GM23338 (cell line): ENCODE results near the gene TNS3. TPM values are rescaled to one million over a fixed set of nuclear protein-coding genes. Genes with fewer than 3 reads are reported as not detected.

Source experiments
- ATAC-seq: fragments of 200-7000 bp; cut with Tn5 transposase; 3 replicates; pipeline ENCODE4 v1.9.1; 2020
- DNase-seq: peaks from one replicate; pipeline ENCODE4 v3.0.0-alpha.2; 2015; ENCODE audit warnings: low spot score
- H2AFZ ChIP-seq: fragments of 200-600 bp; sonication (generic); 2 replicates; pipeline ENCODE4 v1.8.0; 2016; ENCODE audit warnings: antibody characterized with exemption, mild to moderate bottlenecking, moderate library complexity
- H3F3A ChIP-seq: fragments of 200-600 bp; sonication (generic); replicated peaks from 2 replicates; pipeline ENCODE4 v1.8.0; 2017; ENCODE audit warnings: antibody characterized with exemption, mixed run types, low read depth
- H3K27ac ChIP-seq: fragments of 200-600 bp; sonication (generic); 2 replicates; pipeline ENCODE4 v1.6.1; 2016; ENCODE audit warnings: low read depth
- H3K27me3 ChIP-seq: fragments of 200-600 bp; sonication (generic); 2 replicates; pipeline ENCODE4 v1.8.0; 2016; ENCODE audit warnings: mild to moderate bottlenecking, mixed run types, moderate library complexity; ENCODE audit not compliant: insufficient read depth
- H3K36me3 ChIP-seq: fragments of 200-600 bp; sonication (generic); 2 replicates; pipeline ENCODE4 v1.8.0; 2016; ENCODE audit warnings: mild to moderate bottlenecking; ENCODE audit not compliant: insufficient read depth
- H3K4me1 ChIP-seq: fragments of 200-600 bp; sonication (generic); 2 replicates; pipeline ENCODE4 v1.8.0; 2016; ENCODE audit warnings: mild to moderate bottlenecking, moderate library complexity; ENCODE audit not compliant: insufficient read depth
- H3K4me2 ChIP-seq: fragments of 200-600 bp; sonication (generic); 2 replicates; pipeline ENCODE4 v1.7.1; 2017; ENCODE audit warnings: mixed run types
- H3K4me3 ChIP-seq: fragments of 200-600 bp; sonication (generic); 2 replicates; pipeline ENCODE4 v1.6.1; 2016; ENCODE audit warnings: mixed run types
- H3K79me2 ChIP-seq: fragments of 200-600 bp; sonication (generic); replicated peaks from 2 replicates; pipeline ENCODE4 v1.8.0; 2017; ENCODE audit warnings: mild to moderate bottlenecking; ENCODE audit not compliant: insufficient read depth
- H3K9me2 ChIP-seq: fragments of 200-600 bp; sonication (generic); 2 replicates; pipeline ENCODE4 v1.8.0; 2017; ENCODE audit not compliant: insufficient read depth
- H4K20me1 ChIP-seq: fragments of 200-600 bp; sonication (generic); replicated peaks from 2 replicates; pipeline ENCODE4 v1.8.0; 2017; ENCODE audit warnings: mild to moderate bottlenecking; ENCODE audit not compliant: insufficient read depth
- H3K27ac Mint-ChIP-seq: 2 replicates; pipeline ENCODE4 v1.8.0; 2020; ENCODE audit warnings: inconsistent platforms, mild to moderate bottlenecking, moderate library complexity, mixed read lengths
- H3K27me3 Mint-ChIP-seq: 3 replicates; pipeline ENCODE4 v1.8.0; 2022; ENCODE audit warnings: low read depth, mild to moderate bottlenecking, moderate library complexity, mixed read lengths, inconsistent platforms; ENCODE audit not compliant: insufficient read depth, poor library complexity
- H3K36me3 Mint-ChIP-seq: 3 replicates; pipeline ENCODE4 v1.8.0; 2021; ENCODE audit warnings: low read depth, mild to moderate bottlenecking, inconsistent platforms, moderate library complexity, mixed read lengths
- H3K4me1 Mint-ChIP-seq: 3 replicates; pipeline ENCODE4 v1.8.0; 2020; ENCODE audit warnings: mild to moderate bottlenecking, inconsistent platforms, mixed read lengths
- H3K4me3 Mint-ChIP-seq: 3 replicates; pipeline ENCODE4 v1.8.0; 2021; ENCODE audit warnings: moderate library complexity, mild to moderate bottlenecking, inconsistent platforms, mixed read lengths
- H3K9me3 Mint-ChIP-seq: 3 replicates; pipeline ENCODE4 v1.8.0; 2020; ENCODE audit warnings: moderate library complexity, mild to moderate bottlenecking, inconsistent platforms, mixed read lengths
- JUNB ChIP-seq: IDR thresholded peaks from one replicate; pipeline ENCODE4 v1.6.1; 2016; ENCODE audit warnings: antibody characterized with exemption; ENCODE audit not compliant: unreplicated experiment
- NANOG ChIP-seq: IDR thresholded peaks from 2 replicates; pipeline ENCODE4 v1.6.1; 2016; ENCODE audit warnings: antibody characterized with exemption, borderline replicate concordance
- POLR2AphosphoS5 ChIP-seq: IDR thresholded peaks from 2 replicates; pipeline ENCODE4 v1.6.1; 2016; ENCODE audit warnings: antibody characterized with exemption, low read depth
- STAT1 ChIP-seq: IDR thresholded peaks from one replicate; pipeline ENCODE4 v1.6.1; 2016; ENCODE audit warnings: antibody characterized with exemption; ENCODE audit not compliant: unreplicated experiment
- polyA plus RNA-seq: library from polyadenylated mRNA; unstranded; fragments of >200 nt; fragmentation: Nextera tagmentation; extraction: Ambion mirVana; gene quantifications from 2 replicates; pipeline ENCODE4 v1.2.1, GENCODE V29; 2016
- total RNA-seq: library from RNA; depleted of rRNA; stranded (reverse); fragments of >200 nt; shearing (Covaris generic); gene quantifications from 2 replicates; pipeline ENCODE4 v1.2.3, GENCODE V29; 2014
- TF ChIP-seq, protein P1 (sequence below): IDR thresholded peaks from 2 replicates; pipeline ENCODE4 v1.6.1; 2016; ENCODE audit warnings: antibody characterized with exemption
- TF ChIP-seq, protein P2 (sequence below): fragments of 250-450 bp; sonication (Bioruptor Pico); IDR thresholded peaks from 2 replicates; pipeline ENCODE4 v1.5.0; 2020; ENCODE audit warnings: mild to moderate bottlenecking, moderate library complexity
- TF ChIP-seq, protein P3 (sequence below): IDR thresholded peaks from one replicate; pipeline ENCODE4 v1.6.1; 2018; ENCODE audit warnings: antibody characterized with exemption; ENCODE audit not compliant: unreplicated experiment

TNS3 gene
- total and polyA plus RNA-seq, 2 experiments from 2014 or later, result 6.2 to 28.7 TPM

DNA sequence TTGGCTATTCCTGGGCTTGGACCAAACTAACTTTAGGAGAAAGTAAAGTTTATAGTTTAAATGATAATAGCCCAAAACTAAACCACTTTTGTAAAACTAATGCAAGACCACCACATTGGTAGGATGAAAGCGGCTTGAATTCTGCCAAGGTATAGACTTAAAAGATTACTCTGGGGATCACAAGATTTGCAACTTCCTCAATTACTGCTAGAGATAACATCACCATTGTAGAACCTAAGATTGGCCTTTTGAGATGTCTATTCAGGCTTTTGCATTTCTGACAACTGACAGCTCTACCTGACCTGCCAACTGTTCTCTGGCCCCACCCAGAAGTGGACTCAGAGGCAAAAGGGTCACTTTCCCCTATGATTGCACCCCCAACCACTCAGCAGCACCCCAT, 162.4 kb downstream of the TNS3 start:
- Mint-ChIP-seq H3K27me3 (no peaks in the 10 kb centered on the region), H3K4me1 (peaks cover 10% of the 10 kb centered on the region), H3K36me3 (peaks cover 20% of the 10 kb centered on the region), H3K27ac (no peak overlapping the region), H3K9me3 (no peaks in the 10 kb centered on the region; the same call in 2 of the 3 replicates), H3K4me3 (no peak overlapping the region)
- no peak for DNase-seq
- H3K27me3 ChIP-seq, result no peaks in the 10 kb centered on the region
- no peak for ATAC-seq
- H3K4me1 ChIP-seq, result peaks cover 5% of the 10 kb centered on the region; the same call in 1 of the 2 replicates
- no peaks in the 10 kb centered on the region for H3K9me2 ChIP-seq
- H3K4me3 ChIP-seq, result no peak overlapping the region
- TF ChIP-seq STAT1, result no peak
- no peak for TF ChIP-seq POLR2AphosphoS5
- TF ChIP-seq, protein P1, sequence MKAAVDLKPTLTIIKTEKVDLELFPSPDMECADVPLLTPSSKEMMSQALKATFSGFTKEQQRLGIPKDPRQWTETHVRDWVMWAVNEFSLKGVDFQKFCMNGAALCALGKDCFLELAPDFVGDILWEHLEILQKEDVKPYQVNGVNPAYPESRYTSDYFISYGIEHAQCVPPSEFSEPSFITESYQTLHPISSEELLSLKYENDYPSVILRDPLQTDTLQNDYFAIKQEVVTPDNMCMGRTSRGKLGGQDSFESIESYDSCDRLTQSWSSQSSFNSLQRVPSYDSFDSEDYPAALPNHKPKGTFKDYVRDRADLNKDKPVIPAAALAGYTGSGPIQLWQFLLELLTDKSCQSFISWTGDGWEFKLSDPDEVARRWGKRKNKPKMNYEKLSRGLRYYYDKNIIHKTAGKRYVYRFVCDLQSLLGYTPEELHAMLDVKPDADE, result no peak
- TF ChIP-seq NANOG, result no peak
- no peak for TF ChIP-seq JUNB
- TF ChIP-seq, protein P2, sequence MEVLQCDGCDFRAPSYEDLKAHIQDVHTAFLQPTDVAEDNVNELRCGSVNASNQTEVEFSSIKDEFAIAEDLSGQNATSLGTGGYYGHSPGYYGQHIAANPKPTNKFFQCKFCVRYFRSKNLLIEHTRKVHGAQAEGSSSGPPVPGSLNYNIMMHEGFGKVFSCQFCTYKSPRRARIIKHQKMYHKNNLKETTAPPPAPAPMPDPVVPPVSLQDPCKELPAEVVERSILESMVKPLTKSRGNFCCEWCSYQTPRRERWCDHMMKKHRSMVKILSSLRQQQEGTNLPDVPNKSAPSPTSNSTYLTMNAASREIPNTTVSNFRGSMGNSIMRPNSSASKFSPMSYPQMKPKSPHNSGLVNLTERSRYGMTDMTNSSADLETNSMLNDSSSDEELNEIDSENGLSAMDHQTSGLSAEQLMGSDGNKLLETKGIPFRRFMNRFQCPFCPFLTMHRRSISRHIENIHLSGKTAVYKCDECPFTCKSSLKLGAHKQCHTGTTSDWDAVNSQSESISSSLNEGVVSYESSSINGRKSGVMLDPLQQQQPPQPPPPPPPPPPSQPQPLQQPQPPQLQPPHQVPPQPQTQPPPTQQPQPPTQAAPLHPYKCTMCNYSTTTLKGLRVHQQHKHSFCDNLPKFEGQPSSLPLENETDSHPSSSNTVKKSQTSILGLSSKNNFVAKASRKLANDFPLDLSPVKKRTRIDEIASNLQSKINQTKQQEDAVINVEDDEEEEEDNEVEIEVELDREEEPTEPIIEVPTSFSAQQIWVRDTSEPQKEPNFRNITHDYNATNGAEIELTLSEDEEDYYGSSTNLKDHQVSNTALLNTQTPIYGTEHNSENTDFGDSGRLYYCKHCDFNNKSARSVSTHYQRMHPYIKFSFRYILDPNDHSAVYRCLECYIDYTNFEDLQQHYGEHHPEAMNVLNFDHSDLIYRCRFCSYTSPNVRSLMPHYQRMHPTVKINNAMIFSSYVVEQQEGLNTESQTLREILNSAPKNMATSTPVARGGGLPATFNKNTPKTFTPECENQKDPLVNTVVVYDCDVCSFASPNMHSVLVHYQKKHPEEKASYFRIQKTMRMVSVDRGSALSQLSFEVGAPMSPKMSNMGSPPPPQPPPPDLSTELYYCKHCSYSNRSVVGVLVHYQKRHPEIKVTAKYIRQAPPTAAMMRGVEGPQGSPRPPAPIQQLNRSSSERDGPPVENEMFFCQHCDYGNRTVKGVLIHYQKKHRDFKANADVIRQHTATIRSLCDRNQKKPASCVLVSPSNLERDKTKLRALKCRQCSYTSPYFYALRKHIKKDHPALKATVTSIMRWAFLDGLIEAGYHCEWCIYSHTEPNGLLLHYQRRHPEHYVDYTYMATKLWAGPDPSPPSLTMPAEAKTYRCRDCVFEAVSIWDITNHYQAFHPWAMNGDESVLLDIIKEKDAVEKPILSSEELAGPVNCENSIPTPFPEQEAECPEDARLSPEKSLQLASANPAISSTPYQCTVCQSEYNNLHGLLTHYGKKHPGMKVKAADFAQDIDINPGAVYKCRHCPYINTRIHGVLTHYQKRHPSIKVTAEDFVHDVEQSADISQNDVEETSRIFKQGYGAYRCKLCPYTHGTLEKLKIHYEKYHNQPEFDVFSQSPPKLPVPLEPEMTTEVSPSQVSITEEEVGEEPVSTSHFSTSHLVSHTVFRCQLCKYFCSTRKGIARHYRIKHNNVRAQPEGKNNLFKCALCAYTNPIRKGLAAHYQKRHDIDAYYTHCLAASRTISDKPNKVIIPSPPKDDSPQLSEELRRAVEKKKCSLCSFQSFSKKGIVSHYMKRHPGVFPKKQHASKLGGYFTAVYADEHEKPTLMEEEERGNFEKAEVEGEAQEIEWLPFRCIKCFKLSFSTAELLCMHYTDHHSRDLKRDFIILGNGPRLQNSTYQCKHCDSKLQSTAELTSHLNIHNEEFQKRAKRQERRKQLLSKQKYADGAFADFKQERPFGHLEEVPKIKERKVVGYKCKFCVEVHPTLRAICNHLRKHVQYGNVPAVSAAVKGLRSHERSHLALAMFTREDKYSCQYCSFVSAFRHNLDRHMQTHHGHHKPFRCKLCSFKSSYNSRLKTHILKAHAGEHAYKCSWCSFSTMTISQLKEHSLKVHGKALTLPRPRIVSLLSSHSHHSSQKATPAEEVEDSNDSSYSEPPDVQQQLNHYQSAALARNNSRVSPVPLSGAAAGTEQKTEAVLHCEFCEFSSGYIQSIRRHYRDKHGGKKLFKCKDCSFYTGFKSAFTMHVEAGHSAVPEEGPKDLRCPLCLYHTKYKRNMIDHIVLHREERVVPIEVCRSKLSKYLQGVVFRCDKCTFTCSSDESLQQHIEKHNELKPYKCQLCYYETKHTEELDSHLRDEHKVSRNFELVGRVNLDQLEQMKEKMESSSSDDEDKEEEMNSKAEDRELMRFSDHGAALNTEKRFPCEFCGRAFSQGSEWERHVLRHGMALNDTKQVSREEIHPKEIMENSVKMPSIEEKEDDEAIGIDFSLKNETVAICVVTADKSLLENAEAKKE, result no peak
- TF ChIP-seq, protein P3, sequence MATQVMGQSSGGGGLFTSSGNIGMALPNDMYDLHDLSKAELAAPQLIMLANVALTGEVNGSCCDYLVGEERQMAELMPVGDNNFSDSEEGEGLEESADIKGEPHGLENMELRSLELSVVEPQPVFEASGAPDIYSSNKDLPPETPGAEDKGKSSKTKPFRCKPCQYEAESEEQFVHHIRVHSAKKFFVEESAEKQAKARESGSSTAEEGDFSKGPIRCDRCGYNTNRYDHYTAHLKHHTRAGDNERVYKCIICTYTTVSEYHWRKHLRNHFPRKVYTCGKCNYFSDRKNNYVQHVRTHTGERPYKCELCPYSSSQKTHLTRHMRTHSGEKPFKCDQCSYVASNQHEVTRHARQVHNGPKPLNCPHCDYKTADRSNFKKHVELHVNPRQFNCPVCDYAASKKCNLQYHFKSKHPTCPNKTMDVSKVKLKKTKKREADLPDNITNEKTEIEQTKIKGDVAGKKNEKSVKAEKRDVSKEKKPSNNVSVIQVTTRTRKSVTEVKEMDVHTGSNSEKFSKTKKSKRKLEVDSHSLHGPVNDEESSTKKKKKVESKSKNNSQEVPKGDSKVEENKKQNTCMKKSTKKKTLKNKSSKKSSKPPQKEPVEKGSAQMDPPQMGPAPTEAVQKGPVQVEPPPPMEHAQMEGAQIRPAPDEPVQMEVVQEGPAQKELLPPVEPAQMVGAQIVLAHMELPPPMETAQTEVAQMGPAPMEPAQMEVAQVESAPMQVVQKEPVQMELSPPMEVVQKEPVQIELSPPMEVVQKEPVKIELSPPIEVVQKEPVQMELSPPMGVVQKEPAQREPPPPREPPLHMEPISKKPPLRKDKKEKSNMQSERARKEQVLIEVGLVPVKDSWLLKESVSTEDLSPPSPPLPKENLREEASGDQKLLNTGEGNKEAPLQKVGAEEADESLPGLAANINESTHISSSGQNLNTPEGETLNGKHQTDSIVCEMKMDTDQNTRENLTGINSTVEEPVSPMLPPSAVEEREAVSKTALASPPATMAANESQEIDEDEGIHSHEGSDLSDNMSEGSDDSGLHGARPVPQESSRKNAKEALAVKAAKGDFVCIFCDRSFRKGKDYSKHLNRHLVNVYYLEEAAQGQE, result no peak
- no peak overlapping the region for H3K27ac ChIP-seq
- H3K36me3 ChIP-seq, result no peaks in the 10 kb centered on the region; the same call in 1 of the 2 replicates
- H3F3A ChIP-seq, result no peaks in the 10 kb centered on the region
- H3K4me2 ChIP-seq, result no peak overlapping the region
- H4K20me1 ChIP-seq, result 0 out of 2 replicates have a peak, but pooled peaks cover 2% of the 10 kb centered on the region
- no peaks in the 10 kb centered on the region for H3K79me2 ChIP-seq
- H2AFZ ChIP-seq, result no peak overlapping the region
